Stimulated activated CD4-positive, alpha-beta T cell treated with anti-CD3 and anti-CD28 coated beads, Interleukin-1b, Interleukin-23, amount 100 ng/mL, for 4 hours (primary cell): ENCODE measurements around the gene GALNT6.
"Not testable (repeated sequence)": the region's sequence is repeated elsewhere in the genome, so short reads cannot be mapped to it uniquely, and the experiment has no call there.

Experiments
- DNase-seq, 2 donors: peaks; one replicate each; pipeline ENCODE4 v3.0.0-alpha.2; 2020; ENCODE audit warnings: low read depth in 2 of 2

The GALNT6 gene

GRCh38 chr12:51357374-51358047 lies 33.7 kb downstream of the GALNT6 start:
- DNase-seq = no peak

DNA sequence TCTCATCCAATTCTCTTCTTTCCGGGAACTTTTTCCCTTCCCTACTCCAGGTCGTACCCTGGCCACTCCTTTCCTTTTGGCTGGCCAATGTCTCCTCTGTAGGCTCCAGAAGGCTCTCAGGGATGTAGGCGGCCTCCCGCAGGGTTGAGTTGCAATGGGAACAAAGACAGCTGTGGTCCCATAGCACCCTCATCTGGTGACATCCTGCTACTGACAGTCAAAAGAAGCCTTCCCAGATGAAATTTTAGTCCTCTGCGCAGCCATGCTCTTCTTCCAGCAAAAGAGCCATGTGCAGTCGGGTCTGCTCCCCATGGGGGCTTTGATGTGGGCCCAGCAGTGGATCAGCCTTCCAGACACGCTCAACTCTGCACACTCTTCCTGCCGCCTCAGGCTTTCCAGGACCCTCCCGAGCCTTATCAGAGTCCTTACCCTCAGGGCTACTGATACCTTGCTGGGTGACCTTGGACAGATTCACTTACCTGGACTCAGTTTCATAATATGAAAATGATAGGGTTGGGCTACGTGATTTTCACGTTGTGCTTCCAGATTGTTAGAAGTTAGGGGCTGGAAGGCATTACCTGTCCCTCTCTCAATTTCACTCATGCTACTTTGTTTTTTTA lies 39.2 kb downstream of the GALNT6 start:
- DNase-seq = no peak

DNA sequence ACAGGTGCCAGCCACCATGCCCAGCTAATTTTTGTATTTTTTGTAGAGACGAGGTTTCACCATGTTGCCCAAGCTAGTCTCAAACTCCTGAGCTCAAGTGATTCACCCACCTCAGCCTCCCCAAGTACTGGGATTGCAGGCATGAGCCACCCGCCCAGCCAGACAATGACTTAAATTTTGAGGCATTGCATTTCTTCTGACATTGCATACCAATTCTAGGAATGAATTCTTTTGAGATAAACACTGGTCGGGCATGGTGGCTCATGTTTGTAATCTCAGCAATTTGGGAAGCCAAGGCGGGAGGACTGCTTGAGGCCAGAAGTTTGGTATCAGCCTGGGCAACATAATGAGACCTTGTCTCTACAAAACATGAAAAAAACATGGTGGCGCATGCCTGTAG lies 42.2 kb downstream of the GALNT6 start:
- DNase-seq = no peak

DNA sequence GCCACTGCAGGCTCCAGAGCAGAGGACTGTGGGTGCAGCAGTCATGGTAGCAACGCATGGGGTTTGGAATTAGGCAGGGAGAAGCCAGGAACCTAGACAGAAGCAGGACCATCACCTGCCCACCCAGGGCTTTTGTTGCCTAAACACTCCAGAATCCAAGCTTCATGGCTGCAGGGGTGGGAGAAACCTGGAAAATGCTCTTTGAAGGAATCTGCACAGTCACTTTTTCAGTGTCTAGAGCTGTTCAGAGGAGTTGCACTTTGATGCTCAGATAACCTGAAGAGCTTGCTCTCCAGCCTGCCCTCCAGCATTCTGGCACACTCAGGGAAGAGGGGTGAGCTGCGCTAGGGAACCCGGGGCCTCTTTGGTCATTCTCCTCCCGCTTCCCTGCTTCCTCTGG lies 43.1 kb downstream of the GALNT6 start:
- DNase-seq = no peak

GRCh38 chr12:51346581-51346980 lies 44.6 kb downstream of the GALNT6 start, which contains the start of gene CELA1:
Gene CELA1 (minus strand): TSS chr12:51346679. CDS start chr12:51346638, 41 bp downstream.
- DNase-seq = no peak

DNA sequence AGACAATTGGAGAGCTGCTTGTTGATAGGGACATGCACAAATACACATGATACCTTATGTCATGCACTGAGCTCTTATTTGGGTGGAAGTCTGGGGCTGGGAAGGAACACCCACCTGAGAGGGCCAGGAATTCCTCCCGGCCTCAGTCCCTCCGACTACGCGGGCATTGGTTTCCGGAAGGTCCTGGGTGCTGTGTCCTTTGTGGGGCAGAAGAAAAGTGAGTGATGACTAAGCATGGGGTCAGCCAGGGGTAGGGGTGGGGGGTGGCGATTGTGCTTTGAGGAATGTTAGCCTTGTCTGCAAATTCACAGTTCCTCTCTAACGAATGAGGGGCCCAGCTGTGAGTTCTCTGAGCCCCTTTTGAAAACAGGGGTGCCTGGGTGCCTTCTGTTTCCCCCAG lies 45.5 kb downstream of the GALNT6 start:
- DNase-seq = no peak

DNA sequence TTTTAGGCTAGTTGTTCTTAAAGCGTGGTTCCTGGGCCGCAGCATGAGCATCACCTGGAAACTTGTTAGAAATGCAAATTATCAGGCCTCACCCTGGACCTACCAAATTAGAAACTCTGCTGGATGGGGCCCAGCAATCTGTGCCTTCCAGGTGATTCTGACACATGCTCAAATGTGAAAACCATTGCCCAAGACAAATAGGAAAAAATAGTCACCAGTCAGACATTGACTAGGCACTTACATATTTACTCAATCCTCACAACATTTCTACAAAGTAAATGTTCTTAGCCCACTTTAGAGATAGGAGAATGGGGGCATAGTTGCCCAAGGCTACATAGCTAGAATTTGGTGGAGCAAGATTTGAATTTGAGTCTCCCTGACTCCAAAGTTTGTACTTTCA lies 48.0 kb downstream of the GALNT6 start:
- no peak for DNase-seq

DNA sequence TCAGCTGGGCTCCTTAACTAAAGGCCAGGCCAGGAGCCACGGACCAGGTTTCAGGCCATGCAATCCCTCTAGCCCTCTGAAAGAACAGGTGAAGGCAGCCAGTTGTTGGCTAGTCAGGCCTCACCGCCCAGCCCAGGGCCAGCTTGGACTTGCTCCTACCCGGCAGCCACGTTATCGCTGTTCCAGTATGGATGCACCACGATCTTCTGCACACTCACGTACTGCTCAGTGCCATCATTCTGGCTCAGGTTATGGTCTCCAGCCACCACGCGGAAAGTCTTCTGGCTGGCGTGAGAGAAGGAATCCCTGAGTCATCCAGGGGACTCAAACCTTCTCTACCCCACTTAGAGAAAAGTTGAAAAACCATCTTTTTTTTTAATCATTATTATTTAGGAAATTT lies 48.8 kb downstream of the GALNT6 start:
- no peak for DNase-seq

GRCh38 chr12:51341251-51342007 lies 49.8 kb downstream of the GALNT6 start:
- peak; percentile 46 to 65 for DNase-seq

GRCh38 chr12:51339750-51340149 lies 51.5 kb downstream of the GALNT6 start:
- no peak for DNase-seq

GRCh38 chr12:51337336-51337735 lies 53.9 kb downstream of the GALNT6 start:
- not testable (repeated sequence) for DNase-seq

DNA sequence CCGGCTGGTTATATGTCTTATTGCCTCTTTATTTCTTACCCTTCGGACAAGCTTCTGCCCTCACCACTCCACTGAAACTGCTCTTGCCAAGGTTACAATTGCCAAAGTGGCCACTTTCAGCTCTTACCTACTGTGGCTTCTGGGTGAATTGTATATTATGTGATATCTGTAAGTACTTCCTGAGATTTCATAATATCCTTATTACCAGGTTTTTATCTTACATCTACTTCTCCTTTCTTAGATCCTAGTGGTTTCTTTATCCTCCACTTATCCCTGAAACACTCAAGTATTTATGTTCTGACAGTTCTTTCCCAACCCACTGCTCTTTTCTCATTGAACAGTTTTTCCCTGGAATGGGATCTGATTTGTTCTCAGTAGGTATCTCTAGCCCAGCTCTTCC lies 55.3 kb downstream of the GALNT6 start:
- DNase-seq = no peak

DNA sequence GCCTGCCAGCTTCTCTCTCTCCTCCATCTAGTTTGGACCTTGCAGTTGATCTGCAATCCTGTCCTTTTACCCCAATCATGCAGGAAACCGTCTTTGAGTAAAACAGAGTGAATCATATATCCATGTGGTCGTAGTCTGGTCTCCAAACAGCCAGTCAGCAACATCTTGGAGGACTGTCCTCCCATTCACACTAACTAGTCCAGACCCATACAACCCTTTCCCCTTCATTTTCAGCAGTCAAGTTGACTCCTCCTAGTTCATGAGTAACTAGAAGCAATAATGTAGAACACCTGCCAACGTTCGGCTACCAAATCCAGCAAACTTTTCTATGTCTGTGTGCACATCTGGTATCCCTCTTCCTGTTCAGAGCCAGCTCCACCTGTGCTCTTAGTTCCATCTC lies 56.4 kb downstream of the GALNT6 start:
- no peak for DNase-seq

- no peak for DNase-seq
Measured at GRCh38 chr12:51333536-51333935, 57.7 kb downstream of the GALNT6 start.

- DNase-seq = no peak
Measured at GRCh38 chr12:51330186-51330585, 61.0 kb downstream of the GALNT6 start.

GRCh38 chr12:51329742-51330141 lies 61.5 kb downstream of the GALNT6 start:
- DNase-seq = no peak

DNA sequence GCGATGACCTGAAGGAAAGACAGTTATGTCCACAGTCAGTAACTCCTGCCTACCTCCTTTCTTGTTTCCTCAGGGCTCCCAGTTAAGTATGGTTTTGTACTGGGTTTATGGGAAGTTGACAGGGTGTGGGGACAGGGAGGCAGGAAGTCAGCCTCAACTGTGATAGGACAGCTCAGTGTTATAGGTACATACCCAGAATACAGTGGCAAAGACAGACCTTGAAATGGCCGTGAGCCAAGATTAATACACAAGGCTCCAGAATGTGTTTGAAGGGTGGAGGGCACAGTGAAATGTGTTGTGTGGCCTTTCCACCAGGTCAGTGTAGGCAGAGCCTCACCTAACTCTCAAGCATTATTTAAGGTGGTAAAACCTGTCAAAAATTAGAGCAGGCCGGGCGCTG lies 62.6 kb downstream of the GALNT6 start:
- DNase-seq = no peak

GRCh38 chr12:51326698-51327439 lies 64.3 kb downstream of the GALNT6 start:
- no peak for DNase-seq

DNA sequence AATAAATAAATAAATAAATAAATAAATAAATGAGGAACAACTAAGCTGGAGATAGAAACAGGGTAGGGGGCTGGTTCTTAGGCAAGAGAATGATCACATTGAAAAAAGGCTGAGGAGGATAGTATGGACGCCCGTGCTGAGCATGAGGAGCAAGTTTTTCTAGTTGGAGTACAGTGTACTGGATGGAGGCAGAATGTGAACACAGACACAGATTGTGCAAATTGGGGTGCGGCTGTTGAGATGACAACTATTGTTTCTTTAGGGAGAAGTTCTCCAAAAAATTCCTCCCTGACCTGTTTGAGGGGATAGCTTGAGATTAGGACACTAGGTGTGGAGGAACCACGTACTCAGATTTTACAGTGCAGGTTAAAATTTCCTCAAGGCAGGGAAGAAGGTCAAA lies 66.3 kb downstream of the GALNT6 start:
- DNase-seq = no peak

DNA sequence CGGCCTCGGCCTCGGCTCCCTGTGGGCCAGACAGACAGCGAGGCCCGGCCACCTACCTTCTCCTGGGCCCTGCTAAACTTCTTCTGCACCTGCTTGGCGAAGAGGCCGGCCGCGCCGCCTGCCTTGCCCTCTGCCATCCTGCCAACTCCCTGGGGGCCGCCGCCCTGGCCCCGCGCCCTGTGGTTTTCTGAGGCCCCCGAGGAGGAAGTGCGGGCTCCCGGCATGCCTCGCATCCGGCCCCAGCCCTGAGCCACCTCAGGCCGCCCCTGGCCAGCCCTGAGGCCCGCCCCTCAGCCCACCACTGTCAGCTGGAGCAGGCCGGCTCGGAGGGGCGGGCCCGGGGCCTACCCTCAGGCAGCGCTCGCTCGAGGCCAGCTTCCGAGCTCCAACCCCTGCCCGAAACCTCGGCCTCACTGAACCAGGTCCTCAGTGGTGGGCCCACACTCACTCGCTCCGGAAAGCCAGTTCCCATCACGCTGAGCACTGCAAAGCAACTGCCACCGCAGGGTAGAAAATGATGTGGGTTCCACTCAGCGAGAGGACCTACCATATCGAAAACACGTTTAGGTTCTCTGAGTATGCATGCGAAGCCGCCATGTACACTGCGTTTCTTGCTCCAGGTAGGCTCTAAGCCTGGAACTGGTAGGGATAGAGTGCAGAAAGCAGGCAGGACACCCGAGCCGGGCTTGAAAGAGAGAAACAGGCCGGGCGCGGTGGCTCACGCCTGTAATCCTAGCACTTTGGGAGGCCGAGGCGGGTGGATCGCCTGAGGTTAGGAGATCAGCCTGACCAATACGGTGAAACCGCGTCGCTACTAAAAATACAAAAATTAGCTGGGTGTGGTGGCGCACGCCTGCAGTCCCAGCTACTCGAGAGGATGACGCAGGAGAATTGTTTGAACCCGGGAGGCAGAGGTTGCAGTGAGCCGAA lies 67.0 kb downstream of the GALNT6 start, which contains the start of gene BIN2:
TSS of gene BIN2 (minus strand) at position 209 of the 930 bp plus-strand sequence. CDS start at position 137, 72 bp downstream.
- peak; percentile 40 to 57 for DNase-seq
